ENCODE measurements around the gene EXD1. TPM values are rescaled to one million over a fixed set of nuclear protein-coding genes. Genes with fewer than 3 reads are reported as not detected.
A peak's percentile ranks its signal among the peaks of the same experiment; 100 is the strongest.

Gene EXD1
- total and polyA plus RNA-seq, 9 of the 15 experiments (the other 6 are each of a cell fraction or from before 2014, with no cell fraction given), result not detected

GRCh38 chr15:41241221-41241964 lies 10.8 kb upstream of the EXD1 start (continued):
- TF ChIP-seq PRDM10 (IDR thresholded peaks at IDR 0.05; ENCODE audit: partially characterized antibody), result peak; percentile 22
- TF ChIP-seq MAX (CRISPR knock-in tag; IDR thresholded peaks at IDR 0.05), result peak; percentile 42; the same call in 1 of the 2 replicates
- no peak for TF ChIP-seq ZNF41 (CRISPR knock-in tag; conservative IDR thresholded peaks at IDR 0.05)
- TF ChIP-seq DPF2 (IDR thresholded peaks at IDR 0.05), result peak; percentile 63
- TF ChIP-seq HDAC3 (IDR thresholded peaks at IDR 0.05; ENCODE audit: borderline replicate concordance, partially characterized antibody), result no peak
- no peak for TF ChIP-seq GTF2E2 (tag; IDR thresholded peaks at IDR 0.05)
- no peak for TF ChIP-seq ZNF175 (CRISPR knock-in tag; IDR thresholded peaks at IDR 0.05; ENCODE audit: low read depth)
- TF ChIP-seq ZKSCAN1 (IDR thresholded peaks at IDR 0.05; ENCODE audit: low read depth, low read length), result peak; percentile 66; the same call in 1 of the 2 replicates
- TF ChIP-seq PATZ1 (CRISPR knock-in tag; IDR thresholded peaks at IDR 0.05; ENCODE audit: borderline replicate concordance), result no peak
- TF ChIP-seq SMAD1 (IDR thresholded peaks at IDR 0.05; ENCODE audit: low read depth, low read length, partially characterized antibody), result peak; percentile 72
- TF ChIP-seq ESRRB (CRISPR knock-in tag; IDR thresholded peaks at IDR 0.05; ENCODE audit: borderline replicate concordance), result no peak
- no peak for TF ChIP-seq POLR3G (IDR thresholded peaks at IDR 0.05; ENCODE audit: extremely low read depth, insufficient read length, insufficient replicate concordance)
- no peak for TF ChIP-seq NR4A1 (CRISPR knock-in tag; IDR thresholded peaks at IDR 0.05)
- TF ChIP-seq NR4A1 (tag; IDR thresholded peaks at IDR 0.05), result peak; percentile 30; the same call in 1 of the 2 replicates
- no peak for TF ChIP-seq DIDO1 (tag; IDR thresholded peaks at IDR 0.05; ENCODE audit: low read depth)
- no peak for TF ChIP-seq ZEB2 (IDR thresholded peaks at IDR 0.05)

Measured in K562 (cell line).